ENCODE measurements around the gene TTC3. TPM values are rescaled to one million over a fixed set of nuclear protein-coding genes. Genes with fewer than 3 reads are reported as not detected.

TTC3 gene
- total RNA-seq, 1 donor from 2014 or later: 235 TPM

DNA sequence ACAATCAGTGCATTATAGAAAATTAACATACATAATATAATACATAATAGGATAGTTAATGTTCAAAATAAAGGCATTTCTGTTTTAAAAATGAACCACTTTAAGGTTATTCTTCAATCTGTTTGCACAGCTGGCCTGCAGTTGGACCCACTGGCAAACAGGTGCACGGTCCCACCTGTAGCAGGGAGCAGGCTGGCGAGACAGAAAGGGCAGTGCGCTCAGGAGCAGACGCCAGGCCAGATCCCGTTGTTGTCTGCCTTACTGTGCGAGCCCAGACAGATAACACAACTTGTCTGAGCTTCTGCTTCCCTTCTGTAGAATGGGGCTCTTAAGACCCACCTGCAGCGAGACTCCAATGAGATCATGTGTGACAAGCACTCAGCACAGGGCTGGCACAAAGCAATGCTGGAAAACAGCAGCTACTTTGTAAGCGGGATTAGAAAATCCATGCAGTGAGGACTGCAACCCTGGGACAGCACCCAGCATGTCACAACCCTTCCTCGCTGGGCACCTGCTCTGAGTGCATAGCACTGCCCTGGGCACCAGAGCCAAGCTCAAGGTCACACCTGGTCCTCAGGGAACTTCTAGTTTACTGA, 160.6 kb downstream of the TTC3 start:
- no peak for DNase-seq
- Mint-ChIP-seq H3K9me3 (ENCODE audit: unreplicated experiment) (peaks cover 2% of the 10 kb centered on the region), H3K4me1 (ENCODE audit: low read depth, unreplicated experiment) (no peaks in the 10 kb centered on the region), H3K4me3 (ENCODE audit: unreplicated experiment) (no peak overlapping the region), H3K36me3 (ENCODE audit: unreplicated experiment) (no peaks in the 10 kb centered on the region), H3K27me3 (ENCODE audit: unreplicated experiment) (no peaks in the 10 kb centered on the region), H3K27ac (ENCODE audit: unreplicated experiment) (no peak overlapping the region)
- TF ChIP-seq, protein P1, sequence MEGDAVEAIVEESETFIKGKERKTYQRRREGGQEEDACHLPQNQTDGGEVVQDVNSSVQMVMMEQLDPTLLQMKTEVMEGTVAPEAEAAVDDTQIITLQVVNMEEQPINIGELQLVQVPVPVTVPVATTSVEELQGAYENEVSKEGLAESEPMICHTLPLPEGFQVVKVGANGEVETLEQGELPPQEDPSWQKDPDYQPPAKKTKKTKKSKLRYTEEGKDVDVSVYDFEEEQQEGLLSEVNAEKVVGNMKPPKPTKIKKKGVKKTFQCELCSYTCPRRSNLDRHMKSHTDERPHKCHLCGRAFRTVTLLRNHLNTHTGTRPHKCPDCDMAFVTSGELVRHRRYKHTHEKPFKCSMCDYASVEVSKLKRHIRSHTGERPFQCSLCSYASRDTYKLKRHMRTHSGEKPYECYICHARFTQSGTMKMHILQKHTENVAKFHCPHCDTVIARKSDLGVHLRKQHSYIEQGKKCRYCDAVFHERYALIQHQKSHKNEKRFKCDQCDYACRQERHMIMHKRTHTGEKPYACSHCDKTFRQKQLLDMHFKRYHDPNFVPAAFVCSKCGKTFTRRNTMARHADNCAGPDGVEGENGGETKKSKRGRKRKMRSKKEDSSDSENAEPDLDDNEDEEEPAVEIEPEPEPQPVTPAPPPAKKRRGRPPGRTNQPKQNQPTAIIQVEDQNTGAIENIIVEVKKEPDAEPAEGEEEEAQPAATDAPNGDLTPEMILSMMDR (IDR thresholded peaks at IDR 0.05; ENCODE audit: partially characterized antibody, unreplicated experiment): no peak

DNA sequence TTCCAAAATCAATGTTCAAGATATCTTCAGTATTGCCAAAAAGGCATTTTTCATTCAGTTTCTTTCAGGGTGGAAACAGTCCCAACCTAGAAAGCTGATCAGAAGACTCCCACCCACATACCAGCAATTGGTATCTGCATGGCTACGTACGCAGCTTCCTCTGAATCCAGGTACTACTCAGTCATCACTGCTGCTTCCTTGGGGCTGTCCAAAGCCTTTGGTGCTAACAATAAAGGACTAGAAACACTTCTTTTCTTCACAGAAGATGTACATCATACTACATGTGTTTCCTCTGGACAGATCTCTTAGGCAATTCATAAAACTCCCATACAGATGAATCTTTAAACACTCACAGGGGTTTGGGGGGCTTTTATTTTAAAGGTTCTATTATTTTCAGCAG, 164.3 kb downstream of the TTC3 start:
- H3K4me1 Mint-ChIP-seq (ENCODE audit: low read depth, unreplicated experiment): no peaks in the 10 kb centered on the region
- no peak for DNase-seq
- H3K9me3 Mint-ChIP-seq (ENCODE audit: unreplicated experiment): peaks cover 2% of the 10 kb centered on the region
- H3K36me3 Mint-ChIP-seq (ENCODE audit: unreplicated experiment): no peaks in the 10 kb centered on the region
- no peak overlapping the region for H3K4me3 Mint-ChIP-seq (ENCODE audit: unreplicated experiment)
- no peaks in the 10 kb centered on the region for H3K27me3 Mint-ChIP-seq (ENCODE audit: unreplicated experiment)
- TF ChIP-seq, protein P1 (IDR thresholded peaks at IDR 0.05; ENCODE audit: partially characterized antibody, unreplicated experiment): no peak
- H3K27ac Mint-ChIP-seq (ENCODE audit: unreplicated experiment): no peak overlapping the region

GRCh38 chr21:37237764-37238163, 164.7 kb downstream of the TTC3 start:
- Mint-ChIP-seq H3K27ac (ENCODE audit: unreplicated experiment) (no peak overlapping the region), H3K36me3 (ENCODE audit: unreplicated experiment) (no peaks in the 10 kb centered on the region), H3K4me1 (ENCODE audit: low read depth, unreplicated experiment) (peaks cover 2% of the 10 kb centered on the region), H3K9me3 (ENCODE audit: unreplicated experiment) (peaks cover 2% of the 10 kb centered on the region), H3K27me3 (ENCODE audit: unreplicated experiment) (no peaks in the 10 kb centered on the region), H3K4me3 (ENCODE audit: unreplicated experiment) (no peak overlapping the region)
- TF ChIP-seq, protein P1 (IDR thresholded peaks at IDR 0.05; ENCODE audit: partially characterized antibody, unreplicated experiment): no peak
- no peak for DNase-seq

DNA sequence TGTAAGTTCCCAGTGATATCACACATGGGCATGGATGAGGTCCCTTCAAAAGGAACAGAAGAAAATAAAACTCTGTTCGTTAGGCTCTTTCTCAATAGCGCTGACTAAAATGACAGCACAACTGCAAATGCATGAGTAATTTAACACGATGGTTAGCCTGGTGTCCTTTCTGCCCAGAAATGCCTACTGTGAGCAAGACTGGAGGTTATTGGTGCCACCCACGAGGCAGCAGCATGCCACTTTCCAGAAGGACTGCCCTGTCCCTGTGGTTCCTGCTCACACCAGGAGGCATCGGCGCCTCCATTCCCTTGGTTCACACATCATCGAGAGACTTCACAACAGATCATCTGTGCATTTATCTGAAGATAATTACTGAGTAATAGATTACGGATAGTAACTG, 167.9 kb downstream of the TTC3 start:
- H3K4me3 Mint-ChIP-seq (ENCODE audit: unreplicated experiment): no peak overlapping the region
- TF ChIP-seq, protein P1 (IDR thresholded peaks at IDR 0.05; ENCODE audit: partially characterized antibody, unreplicated experiment): no peak
- H3K27me3 Mint-ChIP-seq (ENCODE audit: unreplicated experiment): peaks cover 2% of the 10 kb centered on the region
- H3K4me1 Mint-ChIP-seq (ENCODE audit: low read depth, unreplicated experiment): peaks cover 10% of the 10 kb centered on the region
- peaks cover 6% of the 10 kb centered on the region for H3K36me3 Mint-ChIP-seq (ENCODE audit: unreplicated experiment)
- H3K27ac Mint-ChIP-seq (ENCODE audit: unreplicated experiment): no peak overlapping the region
- peaks cover 2% of the 10 kb centered on the region for H3K9me3 Mint-ChIP-seq (ENCODE audit: unreplicated experiment)
- no peak for DNase-seq

DNA sequence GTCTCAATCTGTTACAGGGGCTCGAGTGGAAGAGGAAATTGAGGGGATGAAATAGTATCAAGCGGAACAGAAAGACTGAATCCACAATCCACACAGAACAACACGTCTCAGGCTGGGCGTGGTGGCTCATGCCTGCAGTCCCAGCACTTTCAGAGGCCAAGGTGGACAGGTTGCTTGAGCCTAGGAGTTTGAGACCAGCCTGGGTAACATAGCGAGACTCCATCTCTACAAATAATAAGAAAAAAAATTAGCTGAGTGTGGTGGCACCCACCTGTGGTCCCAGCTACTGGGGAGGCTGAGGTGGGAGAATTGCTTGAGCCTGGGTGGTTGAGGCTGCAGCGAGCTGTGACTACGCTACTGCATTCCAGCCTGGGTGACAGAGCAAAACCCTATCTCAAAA, 168.4 kb downstream of the TTC3 start:
- Mint-ChIP-seq H3K27me3 (ENCODE audit: unreplicated experiment) (peaks cover 2% of the 10 kb centered on the region), H3K36me3 (ENCODE audit: unreplicated experiment) (peaks cover 6% of the 10 kb centered on the region), H3K9me3 (ENCODE audit: unreplicated experiment) (peaks cover 2% of the 10 kb centered on the region), H3K4me1 (ENCODE audit: low read depth, unreplicated experiment) (peaks cover 10% of the 10 kb centered on the region), H3K4me3 (ENCODE audit: unreplicated experiment) (no peak overlapping the region), H3K27ac (ENCODE audit: unreplicated experiment) (no peak overlapping the region)
- TF ChIP-seq, protein P1 (IDR thresholded peaks at IDR 0.05; ENCODE audit: partially characterized antibody, unreplicated experiment): no peak
- DNase-seq: no peak

Measured in glutamatergic neuron (in vitro differentiated cells).